ENCODE results near the gene HOXA1.

HOXA1 gene

GRCh38 chr7:27053153-27053552 is 42.6 kb downstream of the HOXA1 start:
- no peak for ATAC-seq
- TF ChIP-seq RARB (CRISPR knock-in tag; IDR thresholded peaks at IDR 0.05) (no peak), TSHZ2 (CRISPR knock-in tag; IDR thresholded peaks at IDR 0.05) (no peak), ZNF8 (CRISPR knock-in tag; IDR thresholded peaks at IDR 0.05) (no peak), PATZ1 (CRISPR knock-in tag; IDR thresholded peaks at IDR 0.05; ENCODE audit: borderline replicate concordance) (no peak)

GRCh38 chr7:27051451-27051850 is 44.3 kb downstream of the HOXA1 start:
- TF ChIP-seq TCF4 (CRISPR knock-in tag; IDR thresholded peaks at IDR 0.05; ENCODE audit: borderline replicate concordance) (no peak), ZFP3 (CRISPR knock-in tag; IDR thresholded peaks at IDR 0.05) (no peak), OSR1 (CRISPR knock-in tag; IDR thresholded peaks at IDR 0.05) (no peak), BACH2 (CRISPR knock-in tag; IDR thresholded peaks at IDR 0.05; ENCODE audit: borderline replicate concordance) (no peak)
- no peak for ATAC-seq

- no peak for ATAC-seq
- TF ChIP-seq OSR1 (CRISPR knock-in tag; IDR thresholded peaks at IDR 0.05) (no peak), TCF4 (CRISPR knock-in tag; IDR thresholded peaks at IDR 0.05; ENCODE audit: borderline replicate concordance) (no peak), ZC3H10 (CRISPR knock-in tag; IDR thresholded peaks at IDR 0.05) (no peak), GLIS3 (CRISPR knock-in tag; IDR thresholded peaks at IDR 0.05) (no peak), RARB (CRISPR knock-in tag; IDR thresholded peaks at IDR 0.05) (no peak), ZNF565 (CRISPR knock-in tag; conservative IDR thresholded peaks at IDR 0.05; ENCODE audit: low read depth) (no peak), CREB5 (CRISPR knock-in tag; IDR thresholded peaks at IDR 0.05; ENCODE audit: low read depth) (no peak), TOX (CRISPR knock-in tag; IDR thresholded peaks at IDR 0.05; ENCODE audit: borderline replicate concordance) (no peak), CSDC2 (CRISPR knock-in tag; IDR thresholded peaks at IDR 0.05) (no peak), ARNTL (CRISPR knock-in tag; IDR thresholded peaks at IDR 0.05; ENCODE audit: borderline replicate concordance, low read depth) (no peak), CSRNP3 (CRISPR knock-in tag; IDR thresholded peaks at IDR 0.05) (no peak), PPARA (CRISPR knock-in tag; IDR thresholded peaks at IDR 0.05; ENCODE audit: borderline replicate concordance) (no peak), ZNF8 (CRISPR knock-in tag; IDR thresholded peaks at IDR 0.05) (no peak), POU6F1 (CRISPR knock-in tag; IDR thresholded peaks at IDR 0.05; ENCODE audit: borderline replicate concordance, low read depth) (no peak), ESRRG (CRISPR knock-in tag; IDR thresholded peaks at IDR 0.05) (no peak), TSHZ2 (CRISPR knock-in tag; IDR thresholded peaks at IDR 0.05) (no peak), BACH2 (CRISPR knock-in tag; IDR thresholded peaks at IDR 0.05; ENCODE audit: borderline replicate concordance) (no peak), ISL1 (CRISPR knock-in tag; IDR thresholded peaks at IDR 0.05) (no peak), PATZ1 (CRISPR knock-in tag; IDR thresholded peaks at IDR 0.05; ENCODE audit: borderline replicate concordance) (no peak), ZFP3 (CRISPR knock-in tag; IDR thresholded peaks at IDR 0.05) (no peak)
These were observed 47.4 kb downstream of the HOXA1 start for GRCh38 chr7:27048438-27048837.
